GM21619 (cell line): ENCODE data around the gene AOAH.
"Not testable (repeated sequence)": the region's sequence is repeated elsewhere in the genome, so short reads cannot be mapped to it uniquely, and the experiment has no call there.

Experiments
- ATAC-seq: cut with Tn5 transposase; IDR thresholded peaks from one replicate; pipeline ENCODE4 v1.9.1; 2021; ENCODE audit not compliant: unreplicated experiment

The AOAH gene

GRCh38 chr7:36521133-36521532 lies 203.2 kb downstream of the AOAH start:
- no peak for ATAC-seq

- ATAC-seq = no peak
Measured at GRCh38 chr7:36515847-36516246, 208.4 kb downstream of the AOAH start.

- ATAC-seq = no peak
Measured at GRCh38 chr7:36514289-36515243, 209.7 kb downstream of the AOAH start.

GRCh38 chr7:36513393-36513792 lies 210.9 kb downstream of the AOAH start:
- ATAC-seq = no peak

GRCh38 chr7:36512616-36513015 lies 211.7 kb downstream of the AOAH start:
- ATAC-seq = no peak

GRCh38 chr7:36509962-36510361 lies 214.3 kb downstream of the AOAH start:
- ATAC-seq = no peak

- no peak for ATAC-seq
Measured at GRCh38 chr7:36507475-36508440, 216.5 kb downstream of the AOAH start.

- ATAC-seq = no peak
Measured at GRCh38 chr7:36506820-36507219, 217.5 kb downstream of the AOAH start.

- no peak for ATAC-seq
Measured at GRCh38 chr7:36506130-36506798, 218.0 kb downstream of the AOAH start.

- ATAC-seq = not testable (repeated sequence)
Measured at GRCh38 chr7:36504617-36505016, 219.7 kb downstream of the AOAH start.

- ATAC-seq = not testable (repeated sequence)
Measured at GRCh38 chr7:36504216-36504615, 220.1 kb downstream of the AOAH start.

GRCh38 chr7:36497775-36498174 lies 226.5 kb downstream of the AOAH start:
- ATAC-seq = no peak

- ATAC-seq = not testable (repeated sequence)
Measured at GRCh38 chr7:36497176-36497575, 227.1 kb downstream of the AOAH start.

GRCh38 chr7:36496576-36496975 lies 227.7 kb downstream of the AOAH start:
- no peak for ATAC-seq

- ATAC-seq = no peak
Measured at GRCh38 chr7:36491317-36491716, 233.0 kb downstream of the AOAH start.

GRCh38 chr7:36490419-36490830 lies 233.9 kb downstream of the AOAH start:
- ATAC-seq = no peak

GRCh38 chr7:36488672-36489071 lies 235.6 kb downstream of the AOAH start:
- not testable (repeated sequence) for ATAC-seq

GRCh38 chr7:36487756-36488336 lies 236.4 kb downstream of the AOAH start:
- no peak for ATAC-seq

- no peak for ATAC-seq
Measured at GRCh38 chr7:36486336-36486735, 238.0 kb downstream of the AOAH start.

GRCh38 chr7:36484265-36484664 lies 240.0 kb downstream of the AOAH start:
- no peak for ATAC-seq

GRCh38 chr7:36483853-36484252 lies 240.4 kb downstream of the AOAH start:
- ATAC-seq = not testable (repeated sequence)
